Measurements from ENCODE around the gene RTL10.

RTL10 gene

DNA sequence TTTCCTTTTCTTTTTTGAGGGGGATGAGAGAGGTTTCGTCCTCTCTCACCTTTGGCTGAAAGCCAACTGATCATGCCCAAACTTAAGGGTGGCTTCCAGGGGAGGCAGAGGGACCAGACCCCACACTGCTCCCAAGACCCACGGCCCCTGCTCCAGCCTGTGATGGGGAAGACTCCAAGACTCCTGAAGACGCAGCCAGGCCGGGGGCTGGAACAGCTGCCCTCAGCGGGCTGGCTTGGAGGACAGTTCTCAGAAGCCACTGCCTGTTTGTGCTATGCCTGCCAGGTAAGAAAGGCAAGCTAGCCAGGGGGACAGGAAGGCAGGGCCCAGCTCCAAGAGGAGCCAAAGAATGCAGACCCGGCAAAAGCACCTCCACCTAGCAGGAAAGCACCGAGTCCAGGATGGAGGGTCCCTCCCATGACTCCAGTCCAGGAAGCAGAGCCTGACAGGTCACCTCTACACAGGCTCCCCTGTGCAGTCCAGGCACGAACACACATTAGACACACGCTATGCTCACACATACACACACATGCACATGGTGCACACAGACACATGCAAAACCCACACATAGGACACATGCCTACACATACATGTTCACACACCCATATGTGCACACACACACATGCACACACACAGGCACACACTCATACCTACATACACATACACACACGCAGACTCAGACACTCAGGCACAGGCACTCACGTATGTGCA, 31.3 kb downstream of the RTL10 start:
- DNase-seq (ENCODE audit: low spot score): no peak

DNA sequence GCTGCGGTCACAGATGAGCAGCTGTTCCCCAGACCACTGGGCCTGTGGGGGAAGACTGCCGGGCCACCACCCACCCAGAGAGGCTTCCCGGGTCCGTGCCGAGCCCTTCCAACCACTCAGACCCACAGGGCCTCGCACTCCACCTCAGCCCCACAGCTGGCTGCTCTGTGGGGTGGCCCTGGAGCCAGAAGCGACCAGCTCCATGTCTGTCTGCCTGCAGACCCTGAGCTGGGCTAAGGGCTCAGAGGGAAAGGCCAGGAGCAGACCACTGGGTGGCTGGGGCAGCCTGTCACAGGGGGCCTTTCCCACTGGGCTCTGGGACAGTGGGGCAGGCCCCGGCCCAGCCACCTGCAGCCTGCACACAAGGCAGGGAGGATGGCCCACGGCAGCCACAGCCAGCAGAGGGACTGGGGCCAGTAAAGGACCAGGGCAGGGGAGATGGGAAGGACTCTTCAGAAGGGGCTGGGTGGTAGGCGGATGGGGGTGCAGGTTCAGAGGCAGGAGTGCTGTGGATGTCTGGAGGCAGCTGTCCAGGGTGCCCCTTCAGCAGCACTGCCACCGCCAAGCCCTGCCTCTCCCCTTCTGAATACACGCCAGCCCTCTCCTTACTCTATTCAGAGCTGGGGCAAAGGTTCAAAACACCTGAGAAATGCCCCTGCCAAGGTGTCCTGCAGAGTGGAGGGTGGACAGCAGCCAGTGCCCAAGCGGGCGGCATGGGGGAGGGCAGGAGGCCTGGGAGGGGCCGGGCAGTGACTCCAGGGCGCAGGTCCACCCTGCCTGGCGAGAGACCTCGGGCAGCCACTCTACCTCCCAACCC, 32.2 kb downstream of the RTL10 start:
- no peak for DNase-seq (ENCODE audit: low spot score)

DNA sequence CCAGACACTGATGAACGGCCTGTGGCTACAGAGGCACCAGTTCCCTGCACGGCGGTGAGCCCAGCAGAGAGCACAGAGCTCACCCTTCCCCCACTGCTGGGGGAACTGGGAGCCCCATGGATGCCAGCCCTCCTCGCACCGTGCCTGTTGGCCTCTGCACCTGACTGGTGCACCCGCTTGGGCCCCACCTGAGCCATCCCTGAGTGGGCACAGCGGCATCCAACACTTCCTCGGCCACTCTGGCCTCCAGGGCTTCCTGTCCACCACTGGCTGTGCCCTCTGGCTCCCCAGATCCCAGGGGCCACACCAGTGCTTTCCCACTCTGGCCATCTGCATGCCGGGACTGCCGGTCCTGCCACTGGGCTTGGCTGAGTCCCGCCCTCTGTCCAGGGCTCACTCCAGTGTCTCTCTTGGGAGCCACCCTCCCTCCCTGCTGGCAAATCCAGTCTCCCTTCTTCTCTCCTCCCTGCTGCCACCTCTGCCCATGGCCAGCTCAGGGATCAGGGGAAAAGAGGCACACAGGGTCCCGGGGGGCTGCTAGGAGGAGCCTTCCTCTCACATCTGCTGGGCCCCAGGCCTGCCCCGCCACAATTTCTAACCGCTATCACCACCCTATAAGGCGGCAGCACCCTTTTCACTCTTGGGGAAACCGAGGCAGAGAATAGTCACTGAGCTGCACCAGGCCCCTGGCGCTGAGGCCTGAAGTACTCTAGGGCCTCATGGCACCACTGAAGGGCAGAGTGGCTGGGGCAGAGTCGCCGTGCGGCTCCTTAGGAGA, 33.0 kb downstream of the RTL10 start:
- no peak for DNase-seq (ENCODE audit: low spot score)

DNA sequence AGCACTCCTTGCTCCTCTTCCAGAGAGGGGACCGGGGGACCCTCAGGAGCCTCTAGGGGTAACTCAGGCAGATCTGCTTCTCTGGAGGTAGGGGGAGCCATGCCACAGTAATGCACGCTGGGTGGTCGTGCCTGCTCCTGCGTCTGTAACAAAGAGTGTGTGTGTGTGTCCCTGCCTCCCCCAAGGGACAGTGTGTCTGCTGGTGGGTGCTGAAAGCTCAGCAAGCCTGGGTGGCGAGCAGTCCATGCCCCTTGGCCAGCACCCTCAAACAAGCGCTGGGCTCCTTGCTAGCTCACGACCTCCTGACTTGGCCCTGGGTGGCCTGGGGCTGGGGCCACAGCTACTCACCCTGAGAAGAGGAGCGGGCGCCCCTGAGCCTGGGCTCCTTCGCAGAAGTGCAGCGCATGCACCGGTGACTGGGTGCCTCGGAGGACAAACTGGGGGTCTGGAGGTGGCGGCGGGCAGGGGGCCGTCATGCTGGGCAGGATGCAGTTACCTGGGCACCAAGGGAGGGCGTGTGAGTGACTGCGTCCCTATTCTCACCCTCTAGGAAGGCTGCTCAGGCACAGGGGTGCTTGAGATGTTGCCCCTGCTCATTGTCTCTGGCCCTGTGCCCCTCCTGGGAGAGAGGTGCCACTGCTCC, 33.7 kb downstream of the RTL10 start:
- no peak for DNase-seq (ENCODE audit: low spot score)

DNA sequence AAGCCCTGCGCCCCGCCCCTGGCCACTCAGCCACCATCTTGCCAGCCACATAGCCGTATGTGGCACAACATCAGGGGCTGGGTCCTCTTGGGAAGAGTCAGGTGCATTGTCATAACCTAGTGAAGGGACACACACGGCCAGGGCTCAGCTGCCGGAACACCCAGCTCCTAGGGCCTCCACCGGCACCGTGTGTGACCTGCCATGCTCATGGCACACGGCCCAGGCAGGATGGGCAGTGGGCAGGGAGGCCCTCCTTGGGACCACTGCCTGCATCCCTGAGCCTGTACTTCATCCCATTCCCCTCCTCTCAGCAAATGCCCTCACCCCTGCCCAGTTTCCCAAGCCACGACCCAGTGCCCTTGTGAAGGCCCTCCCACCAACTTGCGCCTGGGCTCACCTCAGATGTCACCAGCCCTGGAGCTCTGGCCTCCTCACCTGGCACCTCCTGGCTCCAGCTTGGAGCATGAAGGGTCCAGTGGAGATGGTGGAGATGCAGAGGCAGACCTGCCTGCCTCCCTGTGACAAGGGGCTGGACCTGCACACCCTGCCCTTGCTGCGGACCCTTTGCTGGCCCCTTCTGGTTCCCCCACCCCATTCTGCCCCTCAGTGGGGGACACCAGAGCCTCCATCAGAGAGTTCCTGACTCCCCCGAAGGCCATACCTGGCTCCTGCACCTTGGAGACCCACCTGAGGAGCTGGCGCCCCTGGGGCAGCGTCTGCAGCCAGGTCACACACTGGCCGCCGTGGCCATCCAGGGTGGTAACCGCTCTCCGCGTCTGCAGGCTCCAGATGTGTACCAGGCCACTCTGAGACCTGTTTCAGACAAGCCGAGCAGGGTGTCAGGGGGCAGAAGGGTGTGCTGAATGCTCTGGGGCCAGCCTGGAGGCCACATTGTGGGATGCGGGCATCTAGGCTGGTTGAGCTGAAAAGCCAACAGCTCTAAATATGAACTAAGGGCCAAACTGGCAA, 34.5 kb downstream of the RTL10 start:
- no peak for DNase-seq (ENCODE audit: low spot score)

DNA sequence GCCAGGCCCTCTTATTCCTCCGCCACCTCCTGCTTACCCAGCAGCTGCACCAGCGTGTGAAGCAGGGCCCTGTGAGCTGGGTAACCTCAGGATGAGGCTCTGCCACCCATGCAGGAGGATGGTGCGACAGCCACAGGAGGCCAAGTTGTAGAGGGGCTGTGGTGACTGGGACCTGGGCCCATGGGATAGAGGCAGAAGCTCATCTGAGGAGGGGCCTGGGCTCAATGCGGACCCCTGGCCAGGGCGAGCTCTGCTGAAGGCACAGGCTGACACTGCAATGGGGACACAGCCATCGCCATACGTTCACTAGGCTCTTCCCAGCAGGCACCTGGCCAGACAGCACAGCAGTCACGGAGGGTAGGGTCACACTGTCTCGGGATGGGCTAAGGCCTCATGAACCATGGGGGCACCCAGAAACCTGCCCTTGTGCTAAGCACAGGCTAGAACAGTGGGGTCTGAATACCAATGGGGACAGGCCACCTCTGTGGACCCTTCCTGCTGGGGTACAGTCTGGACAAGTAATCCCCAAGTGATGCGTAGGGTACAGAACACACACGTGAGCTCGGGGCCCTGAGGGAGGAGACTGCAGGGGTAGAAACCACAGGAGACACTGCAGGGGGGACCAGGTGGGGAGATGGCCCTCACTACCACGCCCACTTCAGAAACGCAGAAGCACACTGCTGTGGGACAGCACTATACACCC, 35.3 kb downstream of the RTL10 start:
- DNase-seq (ENCODE audit: low spot score): no peak

DNA sequence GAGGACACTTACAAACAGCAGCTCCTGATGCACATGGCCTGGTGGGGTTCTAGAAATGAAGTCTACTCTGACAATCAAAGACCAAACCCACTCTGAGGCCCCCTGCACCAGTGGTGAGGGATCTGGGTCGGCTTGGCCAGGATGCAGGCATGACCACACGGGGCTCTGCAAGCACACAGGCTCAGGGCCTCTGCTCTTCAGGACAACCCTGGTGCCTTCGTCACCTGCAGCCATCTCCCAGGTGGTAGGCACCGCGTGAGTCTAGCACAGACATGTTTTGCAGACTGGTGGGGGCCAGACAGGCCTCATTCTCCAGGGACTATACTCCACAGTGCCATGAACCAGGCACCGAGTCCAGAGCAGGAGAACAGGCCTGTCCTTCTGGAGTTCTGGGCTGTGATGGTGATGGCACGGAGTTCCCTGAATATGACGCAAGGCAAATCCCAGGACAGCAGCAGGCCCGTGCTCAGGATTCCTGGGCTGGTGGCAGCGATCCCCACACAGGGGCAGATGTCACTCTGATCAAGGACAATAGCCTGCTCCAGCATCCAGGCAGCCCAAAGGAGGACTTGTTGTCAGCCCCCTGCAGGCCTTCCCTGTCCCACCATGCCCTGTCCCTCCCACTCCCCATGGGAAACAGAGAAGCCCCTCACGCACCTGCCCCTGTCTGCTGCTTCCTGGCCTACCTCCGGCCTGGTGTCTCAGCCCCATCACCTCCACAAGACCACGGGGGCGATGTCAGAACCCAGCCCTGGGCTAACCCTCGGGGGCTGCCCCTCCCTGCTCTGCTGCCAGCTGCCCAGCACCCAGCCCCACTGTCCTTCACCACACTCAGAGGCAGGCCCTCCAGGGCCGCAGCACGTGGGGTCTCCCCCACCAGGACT, 36.1 kb downstream of the RTL10 start:
- DNase-seq (ENCODE audit: low spot score): no peak

DNA sequence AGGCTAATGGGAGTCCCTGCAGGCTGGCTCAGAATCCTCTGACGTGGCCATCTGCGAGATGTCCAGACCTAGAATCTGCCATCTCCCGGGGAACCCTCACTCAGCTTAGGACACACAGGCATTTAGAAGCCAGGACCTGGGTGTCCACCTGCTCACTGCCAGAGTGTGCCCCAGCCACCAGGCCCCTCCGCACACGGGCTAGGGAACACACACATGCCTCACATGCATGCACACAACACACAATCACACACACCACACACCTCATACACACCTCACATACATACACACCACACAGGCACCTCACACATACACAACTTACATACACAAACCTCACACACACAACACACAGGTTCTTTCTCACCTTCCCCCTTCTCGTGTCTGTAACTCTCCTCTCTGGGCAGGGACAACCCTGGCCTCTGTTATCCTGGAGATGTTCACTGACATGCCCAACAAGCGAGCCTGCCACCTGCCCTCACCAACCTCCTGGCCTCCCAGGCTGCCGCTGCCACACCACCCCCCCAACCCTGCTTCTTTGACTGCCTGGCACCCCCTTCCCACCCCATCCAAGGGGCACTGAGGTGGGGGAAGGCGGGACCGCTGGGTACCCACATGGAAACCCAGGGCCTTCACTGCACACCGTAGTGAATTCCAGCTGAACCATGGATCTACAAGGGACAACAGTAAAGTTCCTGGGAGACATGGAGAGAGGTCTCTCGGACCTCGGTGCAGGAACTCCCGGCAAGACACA, 38.1 kb downstream of the RTL10 start:
- DNase-seq (ENCODE audit: low spot score): no peak

DNA sequence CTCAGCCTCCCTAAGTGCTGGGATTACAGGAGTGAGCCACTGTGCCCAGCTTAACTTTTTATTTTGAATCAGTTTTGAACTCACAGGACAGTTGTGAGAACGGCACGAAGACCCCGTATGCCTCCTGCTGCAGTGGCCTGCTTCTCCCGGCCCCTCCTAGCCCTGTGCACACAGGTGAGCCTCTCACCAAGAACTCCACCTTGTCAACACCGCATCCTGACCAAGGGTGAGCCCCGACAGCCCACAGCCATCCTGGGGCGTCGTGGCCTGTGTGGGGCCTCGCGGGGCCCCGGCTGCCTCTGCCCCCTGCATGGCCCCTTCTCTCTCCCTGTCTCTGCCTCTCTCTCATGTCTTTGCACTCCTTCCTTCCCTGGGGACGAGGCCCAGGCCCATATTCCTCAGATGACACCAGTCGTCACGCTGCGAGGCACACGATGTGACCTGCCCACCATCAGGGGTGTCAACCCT, 38.8 kb downstream of the RTL10 start:
- no peak for DNase-seq (ENCODE audit: low spot score)

DNA sequence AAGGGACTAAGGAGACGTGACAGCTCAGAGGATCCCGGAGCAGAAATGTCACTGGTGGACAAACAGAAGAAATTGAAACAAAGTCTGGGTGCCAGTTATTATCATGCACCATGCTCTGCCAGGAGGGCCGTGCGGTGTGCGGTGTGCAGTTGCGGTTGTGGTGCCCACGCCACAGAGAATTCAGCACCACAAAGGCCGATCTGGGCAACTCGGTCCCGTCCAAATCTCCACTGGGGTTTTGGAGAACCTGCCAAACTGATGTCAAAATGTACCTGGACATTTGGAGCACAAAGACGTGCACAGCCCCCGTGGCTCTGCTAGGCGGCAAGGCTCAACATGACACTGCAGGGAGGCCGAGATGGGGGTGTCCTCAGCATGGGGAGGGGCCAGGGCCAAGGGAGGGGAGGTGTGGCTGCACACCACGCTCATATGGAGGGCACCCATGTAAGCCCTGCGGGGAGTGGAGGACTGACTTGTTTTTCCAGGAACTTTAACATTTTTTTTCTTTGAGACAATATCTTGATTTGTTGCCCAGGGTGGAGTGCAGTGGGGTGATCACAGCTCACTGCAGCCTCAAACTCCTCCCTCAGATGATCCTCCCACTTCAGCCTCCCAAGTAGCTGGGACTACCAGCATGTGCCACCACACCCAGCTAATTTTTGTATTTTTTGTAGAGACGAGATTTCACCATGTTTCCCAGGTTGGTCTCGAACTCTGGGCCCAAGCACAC, 39.4 kb downstream of the RTL10 start:
- DNase-seq (ENCODE audit: low spot score): no peak

DNA sequence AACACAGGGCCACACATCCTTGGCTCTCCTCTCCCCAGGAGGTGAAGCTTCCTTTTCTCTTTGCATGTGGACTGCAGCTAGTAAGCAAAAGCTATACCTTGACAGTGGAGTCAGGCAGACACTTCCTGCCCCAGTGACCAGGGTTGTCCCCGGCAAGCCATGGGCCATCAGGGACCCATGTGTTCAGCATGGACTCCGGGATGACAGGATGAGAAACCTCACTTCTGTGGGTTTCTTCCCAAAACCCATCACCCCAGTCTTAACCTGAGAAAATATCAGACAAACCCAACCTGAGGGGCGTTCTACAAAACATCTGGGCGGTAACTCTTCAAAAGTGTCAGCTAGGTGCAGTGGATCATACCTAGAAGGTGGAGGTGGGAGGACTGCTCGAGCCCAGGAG, 40.2 kb downstream of the RTL10 start:
- no peak for DNase-seq (ENCODE audit: low spot score)

DNA sequence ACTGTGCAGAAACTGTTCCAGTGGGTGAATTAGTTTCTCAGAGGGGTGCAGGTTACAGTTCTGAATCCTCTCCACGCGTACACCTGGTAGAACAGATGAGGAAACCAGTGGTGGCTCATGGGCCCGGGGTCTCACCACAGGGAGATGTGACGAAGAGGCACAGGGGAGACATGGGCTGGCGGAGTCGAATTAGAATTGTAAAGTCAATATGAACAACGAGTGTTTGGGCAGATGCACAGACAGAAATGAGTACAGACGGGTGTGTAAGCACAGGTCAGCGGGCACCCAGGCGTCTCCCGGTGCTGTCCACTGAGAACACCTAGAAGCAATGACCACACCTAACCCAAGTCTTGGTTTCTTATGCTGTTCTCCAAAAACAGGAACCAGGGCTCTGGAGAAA, 41.8 kb downstream of the RTL10 start:
- no peak for DNase-seq (ENCODE audit: low spot score)

DNA sequence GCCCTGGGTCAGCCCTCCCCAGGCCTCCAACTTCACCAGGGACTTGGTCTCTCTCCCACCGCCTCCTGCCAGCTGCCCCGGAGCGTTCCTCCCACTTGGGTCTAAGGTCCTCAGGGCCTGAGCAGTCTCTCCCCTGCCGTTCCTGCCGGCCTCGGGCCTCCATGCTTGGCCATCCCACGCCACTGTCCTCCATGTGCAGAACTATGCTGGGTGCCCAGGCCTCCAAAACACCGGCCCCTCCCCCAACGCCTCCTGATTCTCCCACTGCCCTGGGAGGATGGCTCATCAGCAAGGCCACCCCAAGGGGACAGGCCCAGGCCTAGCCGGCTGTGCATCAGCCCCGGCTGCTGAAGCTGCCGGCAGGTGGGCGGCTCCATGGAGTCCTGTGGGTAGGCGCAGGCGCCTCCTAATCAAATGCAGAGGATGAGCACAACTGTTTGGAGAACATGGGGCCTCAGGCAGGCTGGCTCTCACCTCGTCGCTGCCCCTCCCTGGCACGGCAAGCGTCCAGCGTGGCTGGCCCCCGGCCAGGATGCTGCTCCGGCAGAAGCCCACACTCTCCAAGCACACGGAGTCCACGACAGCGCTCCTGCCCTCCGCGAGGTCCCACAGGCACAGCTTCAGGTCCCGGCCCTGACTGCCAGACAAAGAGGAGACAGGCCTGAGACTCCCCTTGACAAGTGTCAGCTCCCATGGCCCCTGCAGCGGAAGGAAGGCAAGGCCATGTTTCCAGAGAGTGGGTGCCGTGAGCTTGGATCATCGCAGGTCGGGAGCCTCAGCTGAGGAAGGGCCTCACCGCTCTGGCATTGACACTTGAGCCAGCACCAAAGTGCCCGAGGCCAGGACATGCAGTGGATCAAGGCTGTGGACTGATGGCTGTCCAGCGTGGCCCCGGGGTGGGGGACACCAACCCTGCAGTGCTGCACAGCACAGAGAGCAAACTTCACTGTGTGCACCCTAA, 42.6 kb downstream of the RTL10 start:
- DNase-seq (ENCODE audit: low spot score): no peak

DNA sequence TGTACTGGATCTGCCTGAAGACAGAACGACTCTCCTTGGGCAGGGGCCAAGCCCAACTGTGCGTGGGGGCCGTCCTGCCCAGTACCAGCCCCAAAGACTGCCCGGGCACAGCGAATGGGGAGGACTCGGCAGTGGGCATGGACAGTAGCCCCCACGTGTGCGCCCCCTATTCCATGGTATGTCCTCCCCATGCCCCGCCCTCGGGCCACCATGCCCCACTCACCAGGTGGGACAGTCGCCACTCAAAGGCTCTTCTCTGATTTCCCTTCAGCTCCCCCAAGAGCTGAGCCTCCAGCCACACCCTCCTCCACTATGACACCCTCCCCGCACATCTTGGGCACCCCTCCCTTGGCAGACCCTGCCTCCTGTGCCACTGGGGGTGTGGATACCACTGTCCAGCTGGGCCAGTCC, 43.5 kb downstream of the RTL10 start:
- DNase-seq (ENCODE audit: low spot score): no peak

DNA sequence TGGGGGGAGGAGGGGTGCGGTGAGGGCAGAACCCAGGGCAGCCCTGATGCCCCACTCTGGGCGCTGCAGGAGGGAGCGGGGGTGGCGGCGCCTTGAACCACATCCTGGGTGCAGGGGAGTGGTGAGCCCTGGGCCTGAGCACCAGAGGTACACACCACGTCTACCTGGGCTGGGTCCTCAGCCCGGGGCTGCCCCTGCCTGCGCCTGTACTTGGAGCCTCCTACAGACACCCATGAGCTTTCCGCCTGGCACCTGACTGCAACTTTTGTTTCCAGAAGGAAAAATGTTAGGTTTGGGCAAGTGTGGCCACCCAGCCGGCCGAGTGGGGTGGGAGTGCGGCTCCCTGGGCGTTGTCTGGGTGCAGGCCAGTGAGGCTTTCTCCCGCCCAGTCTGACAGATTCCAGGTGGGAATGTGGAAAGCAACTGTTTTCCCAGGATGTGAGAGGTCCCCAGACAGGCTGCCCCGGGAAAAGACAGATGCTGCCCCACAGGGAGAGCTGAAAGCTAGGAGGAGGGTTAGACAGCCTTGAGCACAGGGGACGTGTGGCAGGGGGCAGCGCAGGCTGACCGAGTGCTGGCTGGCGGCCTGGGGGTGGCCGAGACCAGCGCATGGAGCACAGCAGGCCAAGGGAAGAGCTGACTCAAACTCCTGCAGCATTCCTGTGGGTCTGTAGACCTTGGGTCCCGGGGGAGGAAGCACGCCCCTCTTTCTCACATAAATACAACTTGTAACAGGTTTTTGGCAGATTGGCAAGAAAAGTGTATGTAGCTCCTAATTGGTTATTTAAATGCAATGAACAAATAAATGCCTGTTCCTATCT, 44.1 kb downstream of the RTL10 start:
- no peak for DNase-seq (ENCODE audit: low spot score)

DNA sequence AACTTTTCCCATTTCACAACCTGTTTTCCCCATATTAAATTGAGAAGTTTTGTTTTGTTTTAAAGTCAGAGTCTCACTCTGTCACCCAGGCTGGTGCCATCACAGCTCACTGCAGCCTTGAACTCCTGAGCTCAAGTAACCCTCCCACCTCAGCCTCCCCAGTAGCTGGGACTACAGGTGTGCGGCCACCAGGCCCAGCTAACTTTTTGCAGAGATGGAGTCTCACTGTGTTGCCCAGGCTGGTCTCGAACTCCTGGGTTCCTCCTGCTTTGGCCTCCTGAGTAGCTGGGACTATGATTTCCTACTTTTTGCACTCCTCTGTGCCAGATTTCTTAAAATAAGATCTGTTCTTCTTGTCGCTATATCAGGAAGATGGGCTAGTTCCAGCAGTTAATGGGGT, 44.9 kb downstream of the RTL10 start:
- no peak for DNase-seq (ENCODE audit: low spot score)

Data from kidney tubule cell (primary cell).